WI38 (cell line): ENCODE measurements around the gene ZC3H12C.

ENCODE experiments used
- H3K4me3 ChIP-seq: 2 replicates; pipeline ENCODE4 v1.5.1; 2011; ENCODE audit warnings: low read depth, mild to moderate bottlenecking, control low read depth, low read length
- TF ChIP-seq, protein P1 (sequence below): IDR thresholded peaks from 2 replicates; pipeline ENCODE4 v1.5.1; 2012; ENCODE audit warnings: low read depth, mild to moderate bottlenecking, control low read depth, low read length

Gene ZC3H12C

DNA sequence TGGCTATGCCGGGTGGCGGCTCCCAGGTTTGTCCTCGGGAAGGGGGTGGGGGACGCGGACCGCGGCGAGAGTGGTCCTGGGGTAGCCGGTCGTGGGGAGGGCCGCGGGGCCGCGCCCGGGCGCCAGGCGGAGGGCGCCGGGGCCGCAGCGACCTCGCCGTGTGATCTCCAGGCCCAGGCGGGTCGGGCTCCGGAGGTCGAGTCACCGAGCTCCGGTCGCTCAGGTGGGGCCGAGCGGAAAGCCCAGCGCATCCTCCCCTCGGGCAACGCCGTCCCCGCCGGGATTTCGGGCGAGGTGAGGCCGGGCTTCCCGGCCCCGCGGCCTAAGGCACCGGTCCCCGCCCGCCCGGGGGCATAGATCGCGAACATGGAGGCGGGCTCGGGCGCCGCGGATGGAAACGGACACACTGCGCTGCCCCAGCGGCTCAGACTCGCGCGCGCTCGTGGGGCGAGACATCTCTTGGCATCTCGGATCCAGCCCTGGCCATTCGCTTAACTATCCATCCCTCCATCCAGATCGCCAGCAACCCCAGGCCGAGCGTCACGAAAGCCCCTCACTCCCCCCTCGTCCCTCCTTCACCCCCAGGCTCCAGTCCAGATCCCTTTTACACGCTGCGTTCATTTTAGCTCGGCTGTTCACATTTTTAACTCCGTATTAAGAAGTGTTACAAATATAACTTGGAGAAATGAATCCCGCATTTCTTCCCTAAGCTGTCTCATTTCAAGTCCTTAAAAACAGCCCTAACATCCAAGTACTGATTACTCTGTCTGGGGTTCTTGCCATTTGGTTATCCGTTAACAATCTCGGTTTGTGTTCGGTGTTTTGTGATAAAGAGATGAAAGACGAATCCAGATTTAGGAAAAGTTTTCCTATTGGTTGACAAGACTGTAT, 460 bp downstream of the ZC3H12C start:
- TF ChIP-seq, protein P1, sequence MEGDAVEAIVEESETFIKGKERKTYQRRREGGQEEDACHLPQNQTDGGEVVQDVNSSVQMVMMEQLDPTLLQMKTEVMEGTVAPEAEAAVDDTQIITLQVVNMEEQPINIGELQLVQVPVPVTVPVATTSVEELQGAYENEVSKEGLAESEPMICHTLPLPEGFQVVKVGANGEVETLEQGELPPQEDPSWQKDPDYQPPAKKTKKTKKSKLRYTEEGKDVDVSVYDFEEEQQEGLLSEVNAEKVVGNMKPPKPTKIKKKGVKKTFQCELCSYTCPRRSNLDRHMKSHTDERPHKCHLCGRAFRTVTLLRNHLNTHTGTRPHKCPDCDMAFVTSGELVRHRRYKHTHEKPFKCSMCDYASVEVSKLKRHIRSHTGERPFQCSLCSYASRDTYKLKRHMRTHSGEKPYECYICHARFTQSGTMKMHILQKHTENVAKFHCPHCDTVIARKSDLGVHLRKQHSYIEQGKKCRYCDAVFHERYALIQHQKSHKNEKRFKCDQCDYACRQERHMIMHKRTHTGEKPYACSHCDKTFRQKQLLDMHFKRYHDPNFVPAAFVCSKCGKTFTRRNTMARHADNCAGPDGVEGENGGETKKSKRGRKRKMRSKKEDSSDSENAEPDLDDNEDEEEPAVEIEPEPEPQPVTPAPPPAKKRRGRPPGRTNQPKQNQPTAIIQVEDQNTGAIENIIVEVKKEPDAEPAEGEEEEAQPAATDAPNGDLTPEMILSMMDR: no peak
- H3K4me3 ChIP-seq: peak overlapping the region; percentile 77

DNA sequence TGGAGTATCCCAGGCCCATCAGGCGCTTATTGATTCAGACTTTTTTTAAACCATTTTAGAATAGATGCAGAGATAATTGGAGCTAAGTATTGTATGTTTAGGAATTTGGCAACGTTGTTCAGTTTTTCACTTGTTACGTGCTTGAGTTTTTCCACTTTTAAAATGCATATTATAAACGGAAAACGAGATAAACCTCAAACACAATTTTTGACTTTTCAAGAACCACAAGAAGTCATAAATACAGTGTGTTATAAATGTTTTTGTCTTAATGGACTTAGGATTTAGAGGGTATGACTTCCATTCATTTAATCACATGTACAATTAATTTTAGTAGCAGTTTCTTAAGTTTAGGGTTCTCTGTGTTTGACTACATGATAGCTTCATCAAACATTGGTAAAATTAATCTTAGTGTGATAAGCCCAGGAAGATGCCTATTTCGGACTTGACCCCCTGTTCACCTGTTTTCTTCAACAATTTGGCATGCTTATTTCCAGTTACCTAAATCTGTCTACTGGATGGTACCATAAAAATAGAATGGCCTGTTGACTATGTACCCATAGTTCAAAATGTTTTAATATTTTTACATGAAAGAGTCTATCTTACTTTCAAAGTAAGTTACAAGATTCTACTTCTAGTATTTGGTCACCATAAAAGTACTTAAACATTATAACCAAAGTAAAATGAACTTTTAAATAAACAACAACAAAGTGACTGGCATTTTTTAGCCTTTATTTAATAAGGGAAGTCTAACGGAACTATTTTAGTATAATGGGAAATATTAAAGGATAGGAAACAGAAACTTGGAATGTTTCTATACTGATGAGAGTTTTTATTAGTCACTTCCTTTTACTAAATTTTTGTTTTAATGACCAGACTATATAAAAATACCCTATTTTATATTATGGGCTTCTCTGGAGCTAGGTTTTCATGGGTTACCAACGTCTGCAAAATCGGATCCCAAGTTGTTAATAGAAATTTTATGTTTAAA, 1.4 kb downstream of the ZC3H12C start:
- H3K4me3 ChIP-seq: peak overlapping the region; percentile 77
- TF ChIP-seq, protein P1: no peak

- no peak overlapping the region for H3K4me3 ChIP-seq
These were observed 2.4 kb downstream of the ZC3H12C start for GRCh38 chr11:110095554-110095953.

DNA sequence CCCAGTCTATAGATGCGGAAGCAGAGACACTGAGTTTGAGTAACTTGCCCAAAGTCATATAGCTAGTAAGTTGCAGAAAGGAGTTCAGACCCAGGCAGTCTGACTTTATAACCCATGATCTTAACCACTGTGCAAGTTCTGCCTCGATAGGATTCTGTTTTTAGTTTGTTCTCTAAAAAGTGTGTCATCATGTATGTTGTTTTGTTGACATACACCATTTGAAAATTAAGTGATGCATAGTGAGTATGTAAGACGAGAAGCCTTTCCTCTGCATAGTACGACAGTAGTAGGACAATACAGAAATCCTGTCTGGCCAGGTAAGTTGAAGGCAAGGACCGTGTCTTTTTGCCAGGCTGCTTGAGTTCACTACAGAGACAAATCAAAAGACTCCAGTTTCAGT, 3.3 kb downstream of the ZC3H12C start:
- H3K4me3 ChIP-seq: no peak overlapping the region
- TF ChIP-seq, protein P1: no peak

More at GRCh38 chr11:110095554-110095953, 2.4 kb downstream of the ZC3H12C start:
- TF ChIP-seq, protein P1: no peak

- no peak overlapping the region for H3K4me3 ChIP-seq
- TF ChIP-seq, protein P1: no peak
These were observed 4.3 kb downstream of the ZC3H12C start for GRCh38 chr11:110097459-110098012.

GRCh38 chr11:110098645-110099044, 5.5 kb downstream of the ZC3H12C start:
- TF ChIP-seq, protein P1: no peak
- no peak overlapping the region for H3K4me3 ChIP-seq
